Astrocyte of the cerebellum (primary cell): ENCODE results near the gene SEMA4D.

ENCODE experiments used
- DNase-seq: peaks from one replicate; pipeline ENCODE4 v3.0.0-alpha.2; 2011; ENCODE audit warnings: low read depth
- H3K4me3 ChIP-seq: 2 replicates; pipeline ENCODE4 v1.5.1; 2011; ENCODE audit warnings: mild to moderate bottlenecking, low read depth, low read length, moderate library complexity
- CTCF ChIP-seq: IDR thresholded peaks from 2 replicates; pipeline ENCODE4 v1.5.1; 2012; ENCODE audit warnings: low read length, low read depth, moderate library complexity, mild to moderate bottlenecking; ENCODE audit errors: missing control alignments
- in situ Hi-C: cut with HindIII; loops from 2 replicates; pipeline ENCODE4 v1.10.0; 2017; ENCODE audit warnings: low sequenced_read_pairs

SEMA4D gene

DNA sequence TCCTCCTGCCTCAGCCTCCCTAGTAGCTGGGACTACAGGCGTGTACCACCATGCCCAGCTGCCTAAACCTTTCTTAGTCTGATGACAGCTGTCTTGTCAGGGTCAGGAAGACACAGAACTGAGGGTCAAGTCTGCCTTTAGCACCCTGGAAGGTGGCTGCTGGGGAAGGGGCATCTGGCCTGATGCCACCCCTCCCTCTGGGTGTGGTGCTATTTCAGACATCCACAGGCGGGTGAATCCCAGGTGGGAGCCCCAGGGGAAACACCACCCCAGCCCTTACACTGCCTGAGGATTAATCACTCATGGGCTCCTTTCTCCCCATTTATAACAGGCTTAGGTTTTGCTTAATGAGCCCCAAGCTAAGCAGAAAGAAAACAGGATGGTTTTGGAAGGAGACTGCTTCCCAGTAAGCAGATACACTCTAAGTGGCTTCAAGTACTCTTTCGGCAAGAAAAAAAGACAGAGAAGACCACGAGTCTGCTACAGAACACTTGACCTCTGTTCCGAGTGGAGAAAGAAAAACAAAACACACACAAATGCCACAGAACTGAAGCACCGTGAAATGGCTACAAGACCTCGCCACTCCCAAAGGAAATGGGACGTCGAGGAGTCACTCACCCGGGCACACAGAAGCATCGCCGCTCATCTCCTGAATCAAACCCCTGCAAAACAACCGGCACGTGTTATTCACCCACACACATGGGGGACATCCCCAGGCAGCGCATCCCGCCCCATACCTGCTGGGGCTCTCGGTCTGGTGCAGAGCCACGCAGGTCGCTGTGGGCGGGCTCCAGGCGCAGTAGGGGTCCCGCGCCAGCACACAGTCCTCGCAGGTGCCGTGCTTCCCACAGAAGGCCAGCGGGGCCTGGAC is 117.2 kb downstream of the SEMA4D start:
- no peak for TF ChIP-seq CTCF
- H3K4me3 ChIP-seq = no peak overlapping the region
- no peak for DNase-seq
- in situ Hi-C loops = no loop called here

- DNase-seq = no peak
- no peak overlapping the region for H3K4me3 ChIP-seq
- in situ Hi-C loops = no loop called here
- no peak for TF ChIP-seq CTCF
Observed at GRCh38 chr9:89379508-89380115, 118.3 kb downstream of the SEMA4D start.

- TF ChIP-seq CTCF = no peak
- no peak overlapping the region for H3K4me3 ChIP-seq
- in situ Hi-C loops = no loop called here
- no peak for DNase-seq
Observed at GRCh38 chr9:89379031-89379430, 118.9 kb downstream of the SEMA4D start.

GRCh38 chr9:89378541-89378940 is 119.4 kb downstream of the SEMA4D start:
- in situ Hi-C loops = no loop called here
- H3K4me3 ChIP-seq = no peak overlapping the region
- TF ChIP-seq CTCF = no peak
- no peak for DNase-seq

GRCh38 chr9:89377411-89377810 is 120.5 kb downstream of the SEMA4D start:
- in situ Hi-C loops = no loop called here

DNA sequence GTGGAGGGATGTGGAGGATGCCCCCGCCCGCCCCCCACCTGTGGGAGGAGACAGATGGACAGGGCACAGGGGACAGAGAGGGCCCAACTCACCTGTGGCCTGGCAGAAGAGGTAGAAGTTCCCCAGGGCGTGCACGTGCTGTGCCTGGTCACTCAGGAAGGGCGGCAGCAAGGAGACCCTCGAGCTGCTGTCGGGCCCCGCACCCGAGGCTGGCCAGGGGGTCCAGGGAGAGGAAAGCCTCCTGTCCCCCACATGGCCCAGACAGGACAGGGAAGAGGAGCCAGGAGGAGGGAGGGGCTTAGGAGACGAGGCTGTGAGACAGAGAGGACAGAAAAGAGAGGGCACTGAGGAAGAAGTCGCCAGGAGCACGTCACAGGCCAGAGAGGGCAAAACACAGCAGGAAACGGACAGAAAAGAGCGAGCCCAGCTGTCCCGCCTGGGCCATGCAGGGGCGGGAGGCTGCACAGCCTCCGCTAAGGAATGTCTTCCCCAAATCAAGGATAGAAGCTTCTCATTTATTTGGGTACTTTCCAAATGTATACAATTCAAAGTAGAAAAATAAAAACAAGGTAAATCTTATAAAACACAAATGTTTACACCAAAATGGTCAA is 121.1 kb downstream of the SEMA4D start:
- in situ Hi-C loops = no loop called here
- no peak for TF ChIP-seq CTCF
- no peak for DNase-seq
- H3K4me3 ChIP-seq = no peak overlapping the region

More at GRCh38 chr9:89377411-89377810, 120.5 kb downstream of the SEMA4D start:
- H3K4me3 ChIP-seq = no peak overlapping the region
- no peak for TF ChIP-seq CTCF
- DNase-seq = no peak
